Large intestine (tissue), 3 donors: ENCODE measurements around the gene CDH8. TPM values are rescaled to one million over a fixed set of nuclear protein-coding genes. Genes with fewer than 3 reads are reported as not detected.
"Not testable (repeated sequence)": the region's sequence is repeated elsewhere in the genome, so short reads cannot be mapped to it uniquely, and the experiment has no call there.

Source experiments
- DNase-seq, 2 donors: peaks; one replicate each; pipeline versions ENCODE4 v3.0.0 to v3.0.0-alpha.2; 2013
- H3K27ac ChIP-seq: one replicate; pipeline ENCODE4 v1.5.1; 2013; ENCODE audit warnings: low read length
- H3K27me3 ChIP-seq: 2 replicates; pipeline ENCODE4 v1.6.1; 2013; ENCODE audit warnings: low read length; ENCODE audit not compliant: control insufficient read depth, insufficient read depth
- H3K36me3 ChIP-seq: 2 replicates; pipeline ENCODE4 v1.6.1; 2013; ENCODE audit warnings: low read length; ENCODE audit not compliant: control insufficient read depth, insufficient read depth
- H3K4me1 ChIP-seq: one replicate; pipeline ENCODE4 v1.6.1; 2013; ENCODE audit warnings: low read length; ENCODE audit not compliant: control insufficient read depth, insufficient read depth
- H3K4me3 ChIP-seq: one replicate; pipeline ENCODE4 v1.5.1; 2013; ENCODE audit warnings: low read length
- H3K9me3 ChIP-seq: one replicate; pipeline ENCODE4 v1.6.1; 2013; ENCODE audit warnings: mild to moderate bottlenecking, low read depth, low read length, moderate library complexity; ENCODE audit not compliant: control insufficient read depth
- WGBS: methylation state at CpG from one replicate; pipeline ENCODE4 v1.1.5; 2013; ENCODE audit warnings: low lambda C conversion rate; ENCODE audit not compliant: insufficient coverage; 5-methylcytosine and 5-hydroxymethylcytosine counted together
- polyA plus RNA-seq: library from polyadenylated mRNA; unstranded; fragments of 120-200 nt; gene quantifications from one replicate; pipeline ENCODE4 v1.2.1, GENCODE V29; 2013

Gene CDH8
- polyA plus RNA-seq, 1 donor: 2.0 TPM

DNA sequence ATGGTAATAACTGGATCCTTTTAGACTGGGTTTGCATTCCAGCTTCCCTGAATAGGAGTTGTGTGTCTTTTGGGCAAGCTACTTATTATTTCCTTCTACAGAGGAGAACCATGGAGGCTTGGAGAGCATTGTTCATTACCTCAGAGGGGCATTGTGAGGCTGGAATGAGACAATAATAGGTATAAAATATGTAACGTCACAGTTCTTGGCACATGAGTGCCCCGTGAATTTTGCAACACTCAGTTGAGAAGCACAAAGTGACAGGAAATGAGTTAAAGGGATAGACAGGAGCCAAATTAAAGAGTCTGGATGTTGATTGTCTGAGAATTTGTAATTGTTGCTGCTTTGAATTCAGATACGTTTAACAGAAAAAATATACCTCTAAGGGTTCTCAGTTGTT, 92.2 kb downstream of the CDH8 start:
- H3K9me3 ChIP-seq: no peaks in the 10 kb centered on the region
- H3K4me1 ChIP-seq: no peaks in the 10 kb centered on the region
- WGBS: 100% methylated on average over 3 of the region's 3 CpGs

DNA sequence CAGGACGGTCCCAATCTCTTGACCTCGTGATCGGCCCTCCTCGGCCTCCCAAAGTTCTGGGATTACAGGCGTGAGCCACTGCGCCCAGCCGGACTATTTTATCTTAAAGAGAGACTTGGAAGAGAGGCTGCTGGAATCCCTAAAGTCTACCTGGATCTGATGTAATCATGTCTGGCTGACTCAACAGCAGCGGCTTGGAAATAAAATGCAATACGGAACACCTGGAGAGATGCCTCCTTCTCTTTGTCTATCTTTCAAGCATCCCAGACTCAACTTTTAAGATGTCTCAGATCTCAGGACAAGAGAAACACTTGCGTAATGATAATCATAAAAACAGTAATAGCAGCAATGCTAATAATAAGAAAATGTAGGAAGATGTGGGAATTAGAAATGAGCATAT, 95.6 kb downstream of the CDH8 start:
- no peaks in the 10 kb centered on the region for H3K4me1 ChIP-seq
- H3K9me3 ChIP-seq: no peaks in the 10 kb centered on the region
- WGBS: no CpG with 5 or more reads among the region's 10 CpGs
- no peaks in the 10 kb centered on the region for H3K36me3 ChIP-seq
- DNase-seq: no peak
- no peaks in the 10 kb centered on the region for H3K27me3 ChIP-seq
- H3K4me3 ChIP-seq: no peak overlapping the region
- no peak overlapping the region for H3K27ac ChIP-seq

More for the DNA sequence above, 92.2 kb downstream of the CDH8 start:
- no peak overlapping the region for H3K4me3 ChIP-seq
- no peaks in the 10 kb centered on the region for H3K36me3 ChIP-seq
- H3K27ac ChIP-seq: no peak overlapping the region
- no peak for DNase-seq
- H3K27me3 ChIP-seq: no peaks in the 10 kb centered on the region

GRCh38 chr16:61937646-61938045, 98.6 kb downstream of the CDH8 start:
- H3K4me3 ChIP-seq: no peak overlapping the region
- no peaks in the 10 kb centered on the region for H3K27me3 ChIP-seq
- no peaks in the 10 kb centered on the region for H3K36me3 ChIP-seq
- no peaks in the 10 kb centered on the region for H3K9me3 ChIP-seq
- no peak overlapping the region for H3K27ac ChIP-seq
- H3K4me1 ChIP-seq: no peaks in the 10 kb centered on the region
- DNase-seq: no peak

DNA sequence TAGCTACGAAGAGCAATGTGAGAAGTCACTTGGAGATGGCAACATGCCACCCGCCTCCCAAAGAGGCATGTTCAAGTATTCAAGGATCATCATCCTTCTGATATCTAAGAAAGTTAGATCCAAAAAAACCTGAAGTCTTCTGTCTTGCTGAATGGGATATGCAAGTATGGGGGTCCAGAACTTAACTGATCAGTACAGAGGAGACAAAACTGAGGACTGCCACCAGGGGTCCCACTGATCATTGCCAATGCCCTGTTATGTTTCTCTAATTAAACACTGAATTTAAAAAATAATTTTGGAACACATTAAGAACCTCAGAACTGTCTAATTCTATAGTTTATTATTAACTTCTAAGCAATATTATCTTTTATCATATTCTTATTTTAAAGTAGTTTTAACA, 99.7 kb downstream of the CDH8 start:
- WGBS: 82% methylated on average over 2 of the region's 2 CpGs
- Histone ChIP-seq H3K9me3 (no peaks in the 10 kb centered on the region), H3K27me3 (no peaks in the 10 kb centered on the region), H3K4me1 (no peaks in the 10 kb centered on the region), H3K4me3 (no peak overlapping the region), H3K36me3 (no peaks in the 10 kb centered on the region), H3K27ac (no peak overlapping the region)
- DNase-seq: no peak

- DNase-seq: no peak
- WGBS: no CpG with 5 or more reads among the region's 3 CpGs
- no peaks in the 10 kb centered on the region for H3K36me3 ChIP-seq
These were observed 101.6 kb downstream of the CDH8 start for GRCh38 chr16:61934601-61935000.

DNA sequence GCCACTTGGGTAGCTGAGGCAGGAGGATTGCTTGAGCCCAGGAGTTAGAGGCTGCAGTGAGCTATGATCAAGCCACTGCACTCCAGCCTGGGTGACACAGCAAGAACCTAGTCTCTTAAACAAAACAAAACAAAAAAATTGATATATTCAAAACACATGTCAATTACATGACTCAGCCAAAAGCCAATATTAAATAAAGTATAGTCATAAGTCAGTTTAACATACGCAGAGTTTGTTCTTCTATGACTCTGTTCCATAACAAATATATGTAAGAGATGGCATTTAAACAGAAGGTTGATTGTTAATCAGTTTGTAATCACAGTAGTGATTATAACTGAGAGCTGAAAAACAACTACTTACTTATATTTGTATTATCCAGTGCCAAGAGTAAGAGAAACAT, 106.5 kb downstream of the CDH8 start:
- DNase-seq: no peak
- no peak overlapping the region for H3K4me3 ChIP-seq
- WGBS: 88% methylated on average over 1 of the region's 1 CpG
- H3K4me1 ChIP-seq: no peaks in the 10 kb centered on the region
- no peaks in the 10 kb centered on the region for H3K9me3 ChIP-seq
- no peak overlapping the region for H3K27ac ChIP-seq
- no peaks in the 10 kb centered on the region for H3K27me3 ChIP-seq
- H3K36me3 ChIP-seq: no peaks in the 10 kb centered on the region

More at GRCh38 chr16:61934601-61935000, 101.6 kb downstream of the CDH8 start:
- Histone ChIP-seq H3K9me3 (no peaks in the 10 kb centered on the region), H3K27me3 (no peaks in the 10 kb centered on the region), H3K4me3 (no peak overlapping the region), H3K4me1 (no peaks in the 10 kb centered on the region), H3K27ac (no peak overlapping the region)

GRCh38 chr16:61926766-61927165, 109.5 kb downstream of the CDH8 start:
- no peaks in the 10 kb centered on the region for H3K4me1 ChIP-seq
- no peaks in the 10 kb centered on the region for H3K27me3 ChIP-seq
- no peaks in the 10 kb centered on the region for H3K9me3 ChIP-seq
- H3K36me3 ChIP-seq: no peaks in the 10 kb centered on the region
- H3K4me3 ChIP-seq: no peak overlapping the region
- no peak overlapping the region for H3K27ac ChIP-seq
- no CpG with 5 or more reads among the region's 3 CpGs for whole genome bisulfite sequencing
- DNase-seq: no peak

- Histone ChIP-seq H3K4me3 (no peak overlapping the region), H3K27me3 (no peaks in the 10 kb centered on the region), H3K9me3 (no peaks in the 10 kb centered on the region), H3K27ac (no peak overlapping the region), H3K4me1 (no peaks in the 10 kb centered on the region), H3K36me3 (no peaks in the 10 kb centered on the region)
- no peak for DNase-seq
These were observed 112.6 kb downstream of the CDH8 start for GRCh38 chr16:61923629-61924028.

GRCh38 chr16:61921373-61921772, 114.9 kb downstream of the CDH8 start:
- no peak for DNase-seq
- no peaks in the 10 kb centered on the region for H3K27me3 ChIP-seq
- H3K27ac ChIP-seq: no peak overlapping the region
- no peaks in the 10 kb centered on the region for H3K4me1 ChIP-seq
- no peaks in the 10 kb centered on the region for H3K9me3 ChIP-seq
- H3K4me3 ChIP-seq: no peak overlapping the region
- 80% methylated on average over 1 of the region's 3 CpGs for WGBS
- no peaks in the 10 kb centered on the region for H3K36me3 ChIP-seq

GRCh38 chr16:61917865-61918826, 118.1 kb downstream of the CDH8 start:
- H3K27ac ChIP-seq, H3K36me3 ChIP-seq, H3K27me3 ChIP-seq, H3K9me3 ChIP-seq, DNase-seq, H3K4me1 ChIP-seq, H3K4me3 ChIP-seq: not testable (repeated sequence)
- WGBS: 100% methylated on average over 2 of the region's 37 CpGs

- WGBS: no CpG with 5 or more reads among the region's 3 CpGs
- no peak for DNase-seq
- H3K4me1 ChIP-seq: no peaks in the 10 kb centered on the region
- H3K36me3 ChIP-seq: no peaks in the 10 kb centered on the region
- H3K4me3 ChIP-seq: no peak overlapping the region
- H3K27me3 ChIP-seq: no peaks in the 10 kb centered on the region
- no peak overlapping the region for H3K27ac ChIP-seq
- H3K9me3 ChIP-seq: no peaks in the 10 kb centered on the region
These were observed 120.7 kb downstream of the CDH8 start for GRCh38 chr16:61915569-61915968.
